Measurements from ENCODE around the gene CAPN5.

Gene CAPN5

GRCh38 chr11:77136074-77136473 lies 69.3 kb downstream of the CAPN5 start:
- DNase-seq (ENCODE audit: low spot score) = no peak

DNA sequence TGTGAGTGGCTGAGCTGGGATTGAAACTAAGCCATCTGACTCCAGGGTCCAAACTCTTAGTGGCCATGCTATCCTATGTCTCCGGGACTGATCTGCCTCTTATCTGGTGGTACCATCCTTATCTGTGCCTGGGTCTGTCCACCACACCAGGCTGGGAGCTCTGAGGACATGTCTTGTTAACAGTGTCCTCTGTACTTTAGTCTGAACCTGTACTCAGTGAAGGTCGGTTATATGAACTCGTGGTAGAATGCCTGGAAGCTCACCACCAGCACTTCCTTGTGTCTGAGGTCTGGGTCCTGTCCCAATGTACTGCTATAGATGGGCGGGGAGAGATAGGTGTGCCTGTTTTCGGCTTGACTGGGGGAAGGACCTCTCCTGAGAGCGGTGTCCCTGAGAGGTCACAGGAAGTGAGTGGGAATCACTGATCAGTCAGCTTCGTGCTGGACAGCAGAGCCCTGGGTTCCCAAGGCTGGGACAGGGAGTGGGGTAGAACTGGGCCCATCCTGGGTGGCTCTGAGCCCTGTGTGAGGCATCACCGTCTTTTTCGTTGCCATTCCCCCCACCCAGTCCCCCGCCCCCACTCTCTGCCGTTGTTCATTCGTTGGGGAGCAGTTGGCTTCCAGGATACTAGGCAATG lies 70.1 kb downstream of the CAPN5 start:
- DNase-seq (ENCODE audit: low spot score) = no peak

DNA sequence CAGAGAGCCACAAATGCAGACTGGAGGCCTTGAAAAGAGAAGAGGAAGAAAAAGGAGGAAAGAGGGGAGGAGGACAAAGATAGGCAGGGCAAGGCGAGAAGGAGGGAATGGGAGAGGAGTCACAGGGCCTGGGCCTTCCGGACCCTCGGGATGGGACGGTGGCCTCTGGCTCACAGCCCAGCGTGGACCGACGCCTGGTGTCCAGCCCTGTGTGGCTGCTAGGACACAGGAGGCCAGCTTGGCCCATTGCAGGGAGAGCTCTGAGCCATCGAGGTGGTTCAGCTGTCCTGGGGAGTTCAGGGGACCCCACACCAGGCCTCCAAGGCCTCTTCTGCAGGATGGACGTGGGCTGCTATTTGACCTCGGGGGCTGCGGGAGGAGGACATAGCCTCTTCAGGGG lies 70.7 kb downstream of the CAPN5 start:
- DNase-seq (ENCODE audit: low spot score) = no peak

DNA sequence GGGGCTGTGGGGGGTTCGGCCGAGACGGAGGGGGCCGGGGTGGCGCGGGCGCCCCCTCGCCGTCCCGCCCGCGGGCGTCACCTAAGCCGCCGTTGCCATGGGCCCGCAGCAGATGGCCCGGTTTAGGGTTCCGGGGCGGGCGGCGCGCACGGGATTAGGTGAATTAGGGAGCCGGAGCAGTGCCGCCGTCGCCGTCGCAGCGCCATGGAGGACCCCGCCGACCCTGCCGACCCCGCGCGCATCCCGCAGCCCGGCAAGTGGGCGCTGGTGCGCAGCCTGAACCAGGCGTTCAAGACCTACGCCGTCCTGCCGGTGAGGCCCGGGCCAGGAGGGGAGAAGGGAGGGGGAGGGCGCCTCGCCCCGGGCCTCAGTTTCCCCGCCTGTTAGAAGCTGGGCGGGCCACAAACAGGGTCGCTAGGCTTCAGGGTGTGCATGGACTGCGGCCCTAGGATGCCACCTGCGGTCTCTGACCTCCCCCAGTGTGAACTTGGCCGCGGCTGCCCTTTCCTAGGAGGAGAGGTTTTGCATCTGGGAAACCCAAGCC lies 71.4 kb downstream of the CAPN5 start:
- no peak for DNase-seq (ENCODE audit: low spot score)

DNA sequence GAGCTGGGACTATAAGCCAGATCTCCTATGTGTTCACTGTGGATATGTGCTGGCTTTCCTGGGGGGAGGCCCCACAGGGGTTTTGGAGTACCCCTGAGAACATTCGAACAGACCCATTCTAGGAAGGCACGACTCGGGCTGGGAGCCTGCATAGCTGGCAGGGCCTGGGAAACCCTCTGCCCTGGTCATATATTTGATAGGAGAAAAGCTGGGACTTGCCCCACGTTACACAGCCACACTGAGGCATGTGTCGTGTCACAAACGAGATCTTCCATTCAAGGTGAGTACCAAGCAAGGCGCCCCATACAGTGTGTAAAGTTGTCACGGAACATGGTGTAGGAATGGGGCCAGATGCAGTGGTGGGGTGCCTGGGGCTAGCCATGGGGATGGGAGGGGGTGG lies 72.4 kb downstream of the CAPN5 start:
- no peak for DNase-seq (ENCODE audit: low spot score)

GRCh38 chr11:77140231-77140851 lies 73.6 kb downstream of the CAPN5 start:
- DNase-seq (ENCODE audit: low spot score) = no peak

GRCh38 chr11:77141034-77141433 lies 74.3 kb downstream of the CAPN5 start:
- no peak for DNase-seq (ENCODE audit: low spot score)

- DNase-seq (ENCODE audit: low spot score) = no peak
These were observed 74.7 kb downstream of the CAPN5 start for GRCh38 chr11:77141475-77141874.

GRCh38 chr11:77142091-77142975 lies 75.6 kb downstream of the CAPN5 start:
- no peak for DNase-seq (ENCODE audit: low spot score)

DNA sequence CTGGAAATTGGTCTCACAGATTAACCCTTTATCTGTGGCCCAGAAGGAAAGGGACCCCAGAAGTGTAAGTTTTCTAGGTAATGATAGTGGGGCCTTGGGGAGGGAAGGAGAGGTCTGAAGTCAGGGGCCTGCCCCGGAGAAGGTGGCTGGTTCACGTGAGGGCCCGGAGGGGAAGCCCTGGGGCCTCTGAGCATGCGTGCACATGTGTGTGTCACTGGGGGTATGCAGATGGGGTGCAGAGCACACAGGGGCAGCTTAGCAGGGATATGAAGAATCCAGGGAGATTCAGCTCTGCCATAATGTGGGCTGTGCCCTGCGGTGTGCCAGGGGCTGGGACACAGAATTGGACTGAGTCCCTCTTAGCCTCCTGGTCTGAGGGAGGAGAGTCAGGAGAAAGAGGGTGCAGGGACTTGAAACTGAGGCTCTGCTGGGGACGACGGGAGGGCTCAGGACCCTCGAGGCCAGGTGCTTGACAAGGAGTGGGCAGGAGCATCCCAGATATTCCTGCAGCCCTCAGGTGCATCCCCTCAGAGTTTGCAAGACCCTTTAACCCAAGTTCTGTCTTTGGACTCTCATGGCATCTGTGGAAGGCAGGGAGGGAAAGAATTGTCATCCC lies 76.7 kb downstream of the CAPN5 start:
- no peak for DNase-seq (ENCODE audit: low spot score)

DNA sequence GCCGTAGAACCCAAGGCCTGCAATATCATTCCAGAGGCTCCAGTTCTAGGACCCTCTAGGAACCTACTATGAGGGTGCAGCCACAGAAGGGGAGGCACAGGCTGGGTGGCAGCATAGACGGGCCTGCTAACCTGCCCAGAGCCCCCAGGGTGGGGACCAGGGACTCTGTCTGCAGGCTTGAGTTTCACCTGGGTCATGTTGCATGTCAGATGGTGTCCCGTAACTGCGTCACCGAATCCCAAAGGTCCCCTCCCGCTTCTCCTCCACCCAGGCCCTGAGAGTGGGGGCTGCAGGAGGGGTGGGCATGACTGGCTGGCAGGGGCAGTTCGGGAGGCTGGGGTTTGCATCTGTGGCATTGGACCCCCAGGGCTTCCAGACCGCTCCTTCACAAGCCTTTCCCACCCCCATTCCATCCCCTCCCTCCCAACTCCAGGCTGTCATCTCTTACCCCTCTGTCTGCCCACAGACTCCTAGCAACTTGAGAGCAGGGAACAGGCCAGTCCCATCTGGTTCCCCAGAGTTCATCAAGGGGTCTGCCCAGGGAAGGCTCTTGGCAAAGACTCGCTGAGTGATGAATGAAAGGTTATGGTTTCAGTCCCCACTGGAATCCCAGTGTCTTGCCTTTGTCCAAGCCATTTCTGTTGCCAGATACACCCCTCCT lies 77.6 kb downstream of the CAPN5 start:
- no peak for DNase-seq (ENCODE audit: low spot score)

DNA sequence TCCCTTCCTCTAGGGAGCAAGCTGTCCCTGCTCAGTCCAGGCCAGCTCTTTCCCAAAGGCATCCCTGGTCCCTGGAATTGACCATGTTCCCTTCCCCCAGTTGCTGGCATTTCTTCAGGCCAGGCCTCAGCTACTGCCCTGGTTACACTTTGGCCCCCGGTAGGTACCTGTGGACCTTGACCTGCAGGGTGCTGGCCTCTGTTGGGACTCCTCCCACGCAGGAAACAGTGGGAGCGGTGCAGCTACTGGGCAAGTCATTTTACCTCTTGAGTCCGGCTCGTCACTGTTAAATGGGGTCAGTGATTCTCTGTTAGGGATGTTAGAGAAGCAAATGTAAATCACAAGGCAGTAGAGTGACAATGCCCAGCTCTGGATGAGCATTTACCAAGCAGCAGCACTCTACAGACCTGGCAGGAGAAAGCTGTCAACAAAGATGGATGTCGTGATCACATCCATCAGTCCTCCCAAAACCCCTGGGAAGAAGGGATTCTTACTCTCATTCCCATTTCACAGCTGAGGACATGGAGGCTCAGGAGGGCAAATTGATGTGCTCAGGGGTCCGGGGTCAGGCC lies 78.2 kb downstream of the CAPN5 start:
- DNase-seq (ENCODE audit: low spot score) = no peak

DNA sequence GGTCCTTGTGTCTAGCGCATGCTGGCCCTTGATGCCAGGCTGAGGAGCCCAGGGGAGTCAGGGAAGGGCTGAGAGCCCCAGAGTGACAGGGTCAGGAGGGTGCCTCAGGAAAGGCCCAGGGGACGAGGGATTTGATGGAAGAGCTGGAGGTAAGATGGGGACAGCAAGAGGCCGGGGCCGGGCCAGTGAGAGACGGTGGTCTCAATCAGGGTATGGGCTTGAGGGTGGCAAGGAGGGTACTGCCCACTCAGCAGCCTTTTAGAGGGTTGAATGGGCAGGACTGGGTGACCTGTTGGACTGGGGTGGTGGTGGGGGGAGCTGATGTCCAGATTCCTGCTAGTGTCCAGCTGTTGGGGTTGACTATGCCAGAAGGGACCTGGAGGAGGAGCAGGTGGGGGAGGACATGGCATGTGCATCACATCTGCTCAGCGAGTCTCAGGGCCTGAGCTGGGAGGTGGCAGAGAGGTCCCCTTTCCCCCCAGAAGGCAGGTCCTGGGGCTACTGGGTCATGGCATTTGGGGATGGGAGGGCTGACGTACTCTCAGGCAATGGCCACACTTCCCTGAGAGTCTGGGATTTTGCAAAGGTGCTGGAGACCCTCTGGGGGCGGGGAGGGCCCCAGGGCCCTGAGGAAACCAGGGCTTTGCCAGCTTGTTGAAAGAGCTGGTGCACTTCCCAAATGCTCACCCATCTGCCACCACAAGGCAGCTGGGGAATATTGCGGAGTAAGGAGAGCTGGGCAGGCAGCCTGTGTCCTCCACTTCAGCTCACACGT lies 79.7 kb downstream of the CAPN5 start:
- DNase-seq (ENCODE audit: low spot score) = peak; percentile 49

DNA sequence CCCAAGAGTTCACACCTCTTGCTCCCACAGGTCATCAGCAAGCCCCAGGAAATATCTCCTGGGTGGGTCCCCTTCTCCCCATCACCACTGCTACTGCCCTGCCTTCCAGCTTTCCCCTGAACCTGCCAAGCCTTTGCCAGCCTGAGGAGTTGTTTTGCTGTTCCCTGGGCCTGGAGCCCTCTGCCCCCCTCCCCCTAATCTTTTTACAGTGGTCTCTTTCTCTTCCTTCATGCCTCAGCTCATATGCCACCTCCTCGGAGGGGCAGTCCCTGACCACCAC lies 80.2 kb downstream of the CAPN5 start:
- no peak for DNase-seq (ENCODE audit: low spot score)

GRCh38 chr11:77147668-77148321 lies 81.0 kb downstream of the CAPN5 start:
- DNase-seq (ENCODE audit: low spot score) = no peak

GRCh38 chr11:77148963-77149715 lies 82.4 kb downstream of the CAPN5 start:
- DNase-seq (ENCODE audit: low spot score) = no peak

GRCh38 chr11:77149716-77150392 lies 83.1 kb downstream of the CAPN5 start:
- no peak for DNase-seq (ENCODE audit: low spot score)

GRCh38 chr11:77150836-77151235 lies 84.1 kb downstream of the CAPN5 start:
- DNase-seq (ENCODE audit: low spot score) = no peak

Measured in cerebellar cortex (tissue), 1 donor.